Measurements from ENCODE around the gene SLC30A9. TPM values are rescaled to one million over a fixed set of nuclear protein-coding genes. Genes with fewer than 3 reads are reported as not detected.

Gene SLC30A9
- total RNA-seq, 2 experiments from 2014 or later = 31.3 to 34.1 TPM

DNA sequence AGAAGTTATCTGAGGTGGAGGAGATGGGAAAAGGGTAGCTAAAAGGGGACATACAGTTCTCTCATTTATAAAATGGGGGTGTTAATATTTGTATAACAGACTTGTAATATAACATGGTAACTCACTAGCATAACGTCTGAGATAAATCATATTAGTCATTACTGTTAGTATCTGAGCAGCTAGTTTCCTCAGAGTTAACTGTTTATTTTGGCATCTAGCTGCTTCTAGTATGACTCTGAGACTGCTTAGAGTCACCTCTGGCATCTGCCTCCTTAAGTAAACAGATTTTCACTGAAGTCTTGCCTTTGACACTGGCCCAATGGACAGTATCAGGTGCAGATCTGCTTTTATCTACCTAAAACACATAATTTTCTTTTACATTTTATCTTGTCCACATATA, 58.1 kb downstream of the SLC30A9 start:
- Mint-ChIP-seq H3K4me1 (no peaks in the 10 kb centered on the region), H3K27ac (no peak overlapping the region), H3K27me3 (no peaks in the 10 kb centered on the region), H3K4me3 (no peak overlapping the region), H3K9me3 (peaks cover 9% of the 10 kb centered on the region), H3K36me3 (ENCODE audit: low read depth) (peaks cover 34% of the 10 kb centered on the region)
- POLR2A ChIA-PET = no interaction called here
- DNase-seq = no peak
- CTCF ChIA-PET = interaction anchor here (0.6 kb wide), 1 partner anchor 9 kb away, joined by 4 read pairs; no protein-coding TSS in a partner anchor

DNA sequence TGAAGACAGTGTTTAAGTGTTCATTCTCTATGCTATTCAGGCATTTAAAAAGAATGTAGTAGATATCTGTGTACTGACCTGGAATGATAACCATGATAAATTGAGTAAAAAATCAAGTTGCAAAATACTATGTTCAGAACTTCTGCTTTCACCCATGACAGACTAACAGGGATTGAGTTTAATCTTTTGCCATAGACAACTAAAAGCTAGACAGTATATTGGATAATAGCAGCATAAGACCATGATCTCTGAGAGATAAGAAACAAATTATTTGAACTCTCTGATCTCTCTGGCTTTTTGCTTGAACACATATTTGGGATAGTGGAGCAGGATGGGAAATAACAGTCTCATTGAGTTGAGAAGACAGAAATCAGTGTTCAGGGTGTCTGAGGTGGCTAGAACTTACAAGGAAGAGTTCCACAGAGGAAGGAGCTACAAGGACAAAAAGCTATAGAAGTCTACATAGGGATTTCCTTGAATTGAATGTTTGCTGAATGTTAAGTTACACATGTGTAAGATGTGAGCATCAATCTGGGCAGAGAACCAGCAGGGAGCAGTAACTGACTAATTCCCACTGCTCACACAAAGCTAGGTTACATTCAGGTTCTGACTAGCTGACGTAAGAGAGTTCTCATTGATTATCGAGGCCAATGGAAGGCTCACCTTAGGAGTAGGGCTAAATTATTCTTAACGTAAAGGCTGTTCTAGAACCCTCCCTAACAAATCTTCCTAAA, 60.4 kb downstream of the SLC30A9 start:
- Mint-ChIP-seq H3K27ac (no peak overlapping the region), H3K4me3 (no peak overlapping the region), H3K36me3 (ENCODE audit: low read depth) (peaks cover 25% of the 10 kb centered on the region), H3K9me3 (peaks cover 2% of the 10 kb centered on the region), H3K4me1 (no peaks in the 10 kb centered on the region), H3K27me3 (no peaks in the 10 kb centered on the region)
- no peak for DNase-seq
- CTCF ChIA-PET = interaction anchor here (1.2 kb wide), 1 partner anchor 153 kb away, joined by 3 read pairs; no protein-coding TSS in a partner anchor
- POLR2A ChIA-PET = no interaction called here

DNA sequence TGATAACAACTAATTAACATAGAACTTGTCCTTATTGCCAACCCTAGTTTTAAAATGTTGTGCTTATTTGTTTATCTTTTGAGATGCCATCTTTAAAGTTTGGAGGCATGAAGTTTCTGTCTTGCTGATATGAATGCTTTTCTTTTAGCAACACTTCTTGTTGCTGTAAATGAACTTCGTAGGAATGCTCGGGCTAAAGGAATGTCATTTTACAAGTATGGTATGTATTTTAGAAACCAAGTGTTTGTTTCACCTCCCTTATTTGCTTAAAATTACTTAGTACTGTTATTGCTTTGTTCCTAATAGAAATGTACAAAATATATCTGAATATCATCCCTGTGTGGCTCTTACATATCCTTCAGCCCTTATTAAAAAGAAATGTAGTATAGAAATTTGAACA, 76.1 kb downstream of the SLC30A9 start:
- no peak for DNase-seq
- Mint-ChIP-seq H3K36me3 (ENCODE audit: low read depth) (peaks cover 21% of the 10 kb centered on the region), H3K27ac (no peak overlapping the region), H3K4me1 (no peaks in the 10 kb centered on the region), H3K9me3 (no peaks in the 10 kb centered on the region), H3K27me3 (no peaks in the 10 kb centered on the region), H3K4me3 (no peak overlapping the region)
- CTCF ChIA-PET = no interaction called here
- POLR2A ChIA-PET = no interaction called here

GRCh38 chr4:42067264-42067663, 76.9 kb downstream of the SLC30A9 start:
- CTCF ChIA-PET = no interaction called here

DNA sequence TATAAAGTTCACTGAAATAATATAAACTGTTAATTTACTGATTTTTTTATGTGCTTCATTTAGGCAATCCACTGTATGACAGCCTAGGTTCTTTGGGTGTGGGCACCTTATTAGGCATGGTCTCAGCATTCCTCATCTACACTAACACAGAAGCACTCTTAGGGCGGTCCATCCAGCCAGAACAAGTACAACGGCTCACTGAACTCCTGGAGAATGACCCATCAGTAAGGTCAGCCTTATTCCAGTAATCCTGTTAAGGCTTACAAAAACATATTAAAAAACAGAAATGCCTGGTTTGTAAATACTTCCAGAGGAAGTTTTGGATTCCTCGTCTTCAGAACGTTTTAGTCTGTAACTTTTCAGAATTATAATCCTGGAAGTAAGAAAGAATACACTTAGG, 80.1 kb downstream of the SLC30A9 start:
- no peak for DNase-seq
- Mint-ChIP-seq H3K4me1 (no peaks in the 10 kb centered on the region), H3K9me3 (no peaks in the 10 kb centered on the region), H3K4me3 (no peak overlapping the region), H3K36me3 (ENCODE audit: low read depth) (peaks cover 11% of the 10 kb centered on the region), H3K27ac (no peak overlapping the region), H3K27me3 (no peaks in the 10 kb centered on the region)
- ChIA-PET POLR2A (no interaction called here), CTCF (no interaction called here)

More at GRCh38 chr4:42067264-42067663, 76.9 kb downstream of the SLC30A9 start:
- POLR2A ChIA-PET = no interaction called here
- no peak for DNase-seq
- H3K27me3 Mint-ChIP-seq = no peaks in the 10 kb centered on the region
- no peak overlapping the region for H3K27ac Mint-ChIP-seq
- no peak overlapping the region for H3K4me3 Mint-ChIP-seq
- H3K9me3 Mint-ChIP-seq = no peaks in the 10 kb centered on the region
- H3K36me3 Mint-ChIP-seq (ENCODE audit: low read depth) = peaks cover 22% of the 10 kb centered on the region
- H3K4me1 Mint-ChIP-seq = no peaks in the 10 kb centered on the region

GRCh38 chr4:42074294-42074693, 84.0 kb downstream of the SLC30A9 start:
- Mint-ChIP-seq H3K27me3 (no peaks in the 10 kb centered on the region), H3K4me1 (no peaks in the 10 kb centered on the region), H3K9me3 (no peaks in the 10 kb centered on the region), H3K4me3 (no peak overlapping the region), H3K27ac (no peak overlapping the region), H3K36me3 (ENCODE audit: low read depth) (peaks cover 14% of the 10 kb centered on the region)
- POLR2A ChIA-PET = no interaction called here
- DNase-seq = no peak
- CTCF ChIA-PET = interaction anchor here (0.7 to 1.5 kb wide), 2 partner anchors 34 to 208 kb away, joined by 4 to 7 read pairs; no protein-coding TSS in a partner anchor

DNA sequence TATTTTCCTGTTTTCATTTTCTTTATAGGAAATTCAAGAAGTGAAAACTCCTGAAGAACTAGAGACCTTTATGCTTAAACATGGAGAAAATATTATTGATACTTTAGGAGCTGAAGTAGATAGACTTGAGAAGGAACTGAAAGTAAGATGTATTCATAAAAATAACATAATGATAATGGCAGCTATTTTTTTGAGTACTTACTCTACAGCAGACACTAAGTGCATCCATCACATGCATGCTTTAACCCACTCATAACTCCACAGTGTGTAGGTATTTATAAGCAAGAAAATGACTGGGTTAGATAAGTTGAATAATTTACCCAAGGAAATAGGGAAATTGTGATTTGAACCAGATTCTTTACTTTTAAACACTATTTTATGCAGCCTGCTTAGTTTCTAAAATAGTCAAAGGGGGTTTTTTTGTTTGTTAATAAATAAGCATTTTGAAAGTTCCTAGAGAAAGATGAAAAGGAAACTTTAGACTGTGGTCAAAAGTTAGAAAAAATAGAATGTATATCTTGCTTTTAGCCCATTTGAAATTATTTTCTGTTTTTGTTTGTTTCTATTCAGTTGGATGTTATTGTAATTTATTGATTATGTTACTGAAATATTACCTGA, 88.0 kb downstream of the SLC30A9 start:
- Mint-ChIP-seq H3K4me3 (no peak overlapping the region), H3K27ac (no peak overlapping the region), H3K4me1 (no peaks in the 10 kb centered on the region), H3K36me3 (ENCODE audit: low read depth) (peaks cover 11% of the 10 kb centered on the region), H3K27me3 (no peaks in the 10 kb centered on the region), H3K9me3 (no peaks in the 10 kb centered on the region)
- ChIA-PET CTCF (no interaction called here), POLR2A (no interaction called here)
- DNase-seq = no peak

- H3K36me3 Mint-ChIP-seq (ENCODE audit: low read depth) = peaks cover 7% of the 10 kb centered on the region
- H3K4me1 Mint-ChIP-seq = no peaks in the 10 kb centered on the region
- no peaks in the 10 kb centered on the region for H3K27me3 Mint-ChIP-seq
- H3K9me3 Mint-ChIP-seq = no peaks in the 10 kb centered on the region
- DNase-seq = no peak
- CTCF ChIA-PET = no interaction called here
- no peak overlapping the region for H3K4me3 Mint-ChIP-seq
- POLR2A ChIA-PET = no interaction called here
- H3K27ac Mint-ChIP-seq = no peak overlapping the region
These were observed 90.0 kb downstream of the SLC30A9 start for GRCh38 chr4:42080306-42080705.

GRCh38 chr4:42083816-42084215, 93.5 kb downstream of the SLC30A9 start:
- no peak overlapping the region for H3K4me3 Mint-ChIP-seq
- CTCF ChIA-PET = no interaction called here
- no peak overlapping the region for H3K27ac Mint-ChIP-seq
- DNase-seq = no peak
- H3K27me3 Mint-ChIP-seq = no peaks in the 10 kb centered on the region
- POLR2A ChIA-PET = no interaction called here
- H3K9me3 Mint-ChIP-seq = no peaks in the 10 kb centered on the region
- peaks cover 16% of the 10 kb centered on the region for H3K36me3 Mint-ChIP-seq (ENCODE audit: low read depth)
- no peaks in the 10 kb centered on the region for H3K4me1 Mint-ChIP-seq

DNA sequence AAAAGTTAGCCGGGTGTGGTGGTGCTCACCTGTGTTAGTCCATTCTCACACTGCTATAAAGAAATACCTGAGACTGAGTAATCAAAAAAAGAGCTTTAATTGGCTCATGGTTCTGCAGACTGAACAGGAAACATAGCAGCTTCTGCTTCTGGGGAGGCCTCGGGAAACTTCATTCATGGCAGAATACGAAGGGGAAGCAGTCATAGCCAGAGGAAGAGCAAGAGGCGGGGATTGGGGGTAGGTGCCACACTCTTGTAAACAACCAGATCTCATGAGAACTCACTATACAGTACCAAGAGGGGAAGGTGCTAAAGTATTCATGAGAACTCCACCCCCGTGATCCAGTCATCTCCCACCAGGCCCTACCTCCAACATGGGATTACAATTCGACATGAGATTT, 98.1 kb downstream of the SLC30A9 start:
- Mint-ChIP-seq H3K9me3 (no peaks in the 10 kb centered on the region), H3K36me3 (ENCODE audit: low read depth) (peaks cover 15% of the 10 kb centered on the region), H3K27ac (no peak overlapping the region), H3K4me1 (no peaks in the 10 kb centered on the region), H3K27me3 (no peaks in the 10 kb centered on the region), H3K4me3 (no peak overlapping the region)
- no peak for DNase-seq
- ChIA-PET CTCF (no interaction called here), POLR2A (no interaction called here)

DNA sequence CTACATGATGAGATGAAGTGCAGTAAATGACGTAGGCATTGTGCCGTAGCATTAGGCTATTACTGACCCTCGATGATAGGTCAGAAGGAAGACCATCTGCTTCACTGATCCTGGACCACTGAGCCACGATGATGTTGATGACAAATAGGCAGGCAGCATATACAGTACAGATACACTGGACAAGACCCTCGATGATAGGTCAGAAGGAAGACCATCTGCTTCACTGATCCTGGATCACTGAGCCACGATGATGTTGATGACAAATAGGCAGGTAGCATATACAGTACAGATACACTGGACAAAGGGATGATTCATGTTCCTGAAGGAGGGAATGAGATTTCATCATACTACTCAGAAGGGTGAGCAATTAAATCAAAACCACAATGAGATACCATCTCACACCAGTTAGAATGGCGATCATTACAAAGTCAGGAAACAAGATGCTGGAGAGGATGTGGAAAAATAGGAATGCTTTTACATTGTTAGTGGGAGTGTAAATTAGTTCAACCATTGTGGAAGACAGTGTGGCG, 111.2 kb downstream of the SLC30A9 start:
- H3K27ac Mint-ChIP-seq = no peak overlapping the region
- POLR2A ChIA-PET = no interaction called here
- no peaks in the 10 kb centered on the region for H3K9me3 Mint-ChIP-seq
- no peak for DNase-seq
- no peak overlapping the region for H3K4me3 Mint-ChIP-seq
- CTCF ChIA-PET = no interaction called here
- peaks cover 7% of the 10 kb centered on the region for H3K27me3 Mint-ChIP-seq
- H3K4me1 Mint-ChIP-seq = no peaks in the 10 kb centered on the region
- H3K36me3 Mint-ChIP-seq (ENCODE audit: low read depth) = no peaks in the 10 kb centered on the region

DNA sequence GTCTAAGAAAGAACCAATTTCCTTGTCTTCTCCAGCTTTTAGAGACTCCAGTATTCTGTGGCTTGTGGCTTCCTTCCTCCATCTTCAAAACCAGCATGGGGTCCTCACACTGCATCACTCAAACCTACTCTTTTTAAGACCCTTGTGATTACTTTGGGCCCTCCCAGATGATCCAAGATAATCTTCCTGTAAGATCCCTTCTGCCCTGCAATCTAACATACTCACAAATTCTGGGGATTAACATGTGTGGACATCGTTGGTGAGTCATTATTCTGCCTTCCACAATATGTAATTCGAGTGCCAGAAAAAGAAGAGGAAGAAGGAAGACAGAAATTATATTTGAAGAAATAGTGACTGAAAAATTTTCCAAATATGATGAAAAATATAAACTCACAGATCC, 114.2 kb downstream of the SLC30A9 start:
- Mint-ChIP-seq H3K27me3 (peaks cover 10% of the 10 kb centered on the region), H3K4me1 (no peaks in the 10 kb centered on the region), H3K36me3 (ENCODE audit: low read depth) (no peaks in the 10 kb centered on the region), H3K27ac (no peak overlapping the region), H3K9me3 (peaks cover 2% of the 10 kb centered on the region), H3K4me3 (no peak overlapping the region)
- POLR2A ChIA-PET = no interaction called here
- DNase-seq = no peak
- CTCF ChIA-PET = no interaction called here

DNA sequence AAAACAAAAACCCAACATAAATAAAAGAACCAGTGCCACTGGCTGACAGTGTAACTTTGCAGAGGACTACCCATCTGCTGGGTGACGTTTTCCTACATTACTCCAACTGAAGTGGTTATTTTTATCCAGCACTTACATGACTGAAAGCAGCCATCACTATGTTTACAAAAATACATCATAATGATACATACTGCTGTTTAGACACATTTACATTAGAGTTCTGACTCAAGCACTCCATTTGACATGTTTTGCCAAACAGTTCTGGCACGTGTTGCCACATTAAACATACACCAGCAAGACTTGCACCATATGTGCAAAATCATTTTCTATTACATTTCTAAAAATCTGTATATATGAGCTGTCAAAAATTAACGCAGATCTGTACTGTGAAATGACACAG, 122.5 kb downstream of the SLC30A9 start:
- no peak for DNase-seq
- peaks cover 2% of the 10 kb centered on the region for H3K9me3 Mint-ChIP-seq
- H3K36me3 Mint-ChIP-seq (ENCODE audit: low read depth) = no peaks in the 10 kb centered on the region
- POLR2A ChIA-PET = no interaction called here
- H3K4me1 Mint-ChIP-seq = no peaks in the 10 kb centered on the region
- H3K27ac Mint-ChIP-seq = no peak overlapping the region
- no peak overlapping the region for H3K4me3 Mint-ChIP-seq
- CTCF ChIA-PET = no interaction called here
- H3K27me3 Mint-ChIP-seq = peaks cover 11% of the 10 kb centered on the region

DNA sequence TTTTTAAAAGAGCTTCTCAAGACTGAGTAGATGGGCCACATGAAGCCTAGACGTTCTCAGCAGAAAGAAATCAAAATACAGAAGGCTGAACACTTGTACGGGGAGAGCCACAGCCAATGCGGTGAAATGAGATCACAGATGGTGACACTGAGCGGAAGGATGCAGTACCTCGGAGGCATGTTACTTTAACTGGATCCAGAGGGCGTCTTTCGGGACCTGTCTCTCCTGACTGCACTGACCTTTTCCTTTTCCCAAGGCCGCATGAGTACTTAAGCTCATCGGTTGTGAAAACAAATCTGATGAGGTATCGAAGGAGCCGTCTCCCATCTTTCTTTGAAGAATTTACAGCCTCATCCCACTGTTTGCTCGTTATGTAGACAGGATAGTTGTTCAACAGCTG, 129.6 kb downstream of the SLC30A9 start:
- Mint-ChIP-seq H3K36me3 (ENCODE audit: low read depth) (no peaks in the 10 kb centered on the region), H3K27me3 (no peaks in the 10 kb centered on the region), H3K4me3 (no peak overlapping the region), H3K4me1 (no peaks in the 10 kb centered on the region), H3K27ac (no peak overlapping the region), H3K9me3 (no peaks in the 10 kb centered on the region)
- POLR2A ChIA-PET = no interaction called here
- CTCF ChIA-PET = interaction anchor here (0.6 kb wide), 1 partner anchor 115 kb away, joined by 3 read pairs; no protein-coding TSS in a partner anchor
- DNase-seq = no peak
